ENCODE results near the gene ZBED5. TPM values are rescaled to one million over a fixed set of nuclear protein-coding genes. Genes with fewer than 3 reads are reported as not detected.

The ZBED5 gene
- total RNA-seq, 2 experiments from 2014 or later: 71.1 to 72.0 TPM

GRCh38 chr11:10875430-10876021 is 17.7 kb upstream of the ZBED5 start:
- Mint-ChIP-seq H3K36me3 (ENCODE audit: low read depth) (peaks cover 71% of the 10 kb centered on the region), H3K9me3 (no peaks in the 10 kb centered on the region), H3K27me3 (no peaks in the 10 kb centered on the region), H3K4me3 (no peak overlapping the region), H3K4me1 (ENCODE audit: low read depth) (peaks cover 10% of the 10 kb centered on the region), H3K27ac (no peak overlapping the region)
- H3K27ac ChIP-seq (ENCODE audit: low read depth in 1 of 2, low read length in 2 of 2): no peak overlapping the region
- no peak for TF ChIP-seq CTCF (IDR thresholded peaks at IDR 0.05)
- ChIA-PET POLR2A (interaction anchor here (0.9 kb wide), 1 partner anchor 18 kb away, joined by 3 read pairs; the partner anchor contains the start of gene ZBED5), CTCF (no interaction called here)
- intact Hi-C loops (cut with DNase I, micrococcal nuclease): no loop called here
- H3K4me1 ChIP-seq (ENCODE audit: insufficient read depth, low read length): peaks cover 7% of the 10 kb centered on the region
- no peaks in the 10 kb centered on the region for H3K27me3 ChIP-seq (ENCODE audit: control insufficient read depth in 1 of 2, insufficient read depth in 2 of 2, low read length in 2 of 2)
- DNase-seq (no peak), ATAC-seq (ENCODE audit: poor library complexity) (no peak)
- peaks cover 14 to 21% of the 10 kb centered on the region in 2 experiments for H3K9me3 ChIP-seq (ENCODE audit: control insufficient read depth in 1 of 2, insufficient read depth in 1 of 2, low read length in 2 of 2)
- no peak overlapping the region for H3K4me3 ChIP-seq (ENCODE audit: low read length)
- H3K36me3 ChIP-seq (ENCODE audit: insufficient read depth, low read length): no peaks in the 10 kb centered on the region

GRCh38 chr11:10872097-10872496 is 14.2 kb upstream of the ZBED5 start:
- no peak for TF ChIP-seq CTCF (IDR thresholded peaks at IDR 0.05)
- Histone ChIP-seq H3K27me3 (ENCODE audit: control insufficient read depth in 1 of 2, insufficient read depth in 2 of 2, low read length in 2 of 2) (no peaks in the 10 kb centered on the region), H3K27ac (ENCODE audit: low read depth in 1 of 2, low read length in 2 of 2) (no peak overlapping the region), H3K36me3 (ENCODE audit: insufficient read depth, low read length) (no peaks in the 10 kb centered on the region), H3K4me3 (ENCODE audit: low read length) (no peak overlapping the region), H3K9me3 (ENCODE audit: control insufficient read depth in 1 of 2, insufficient read depth in 1 of 2, low read length in 2 of 2) (peaks cover 14 to 21% of the 10 kb centered on the region in 2 experiments), H3K4me1 (ENCODE audit: insufficient read depth, low read length) (no peaks in the 10 kb centered on the region)
- Mint-ChIP-seq H3K36me3 (ENCODE audit: low read depth) (peaks cover 65% of the 10 kb centered on the region), H3K27me3 (no peaks in the 10 kb centered on the region), H3K4me1 (ENCODE audit: low read depth) (peaks cover under 1% of the 10 kb centered on the region), H3K27ac (no peak overlapping the region), H3K4me3 (no peak overlapping the region), H3K9me3 (no peaks in the 10 kb centered on the region)
- ChIA-PET CTCF (no interaction called here), POLR2A (interaction anchor here (1.8 kb wide), 1 partner anchor 63 kb away, joined by 5 read pairs; the partner anchor contains the start of gene EIF4G2)
- DNase-seq: no peak
- intact Hi-C loops (cut with DNase I, micrococcal nuclease): no loop called here
- no peak for ATAC-seq (ENCODE audit: poor library complexity)

GRCh38 chr11:10868352-10868751 is 10.5 kb upstream of the ZBED5 start:
- ATAC-seq (ENCODE audit: poor library complexity) (no peak), DNase-seq (no peak)
- ChIA-PET POLR2A (interaction anchor here (1.1 kb wide), 1 partner anchor 59 kb away, joined by 5 read pairs; the partner anchor contains the start of gene EIF4G2), CTCF (no interaction called here)
- Histone ChIP-seq H3K27ac (ENCODE audit: low read depth in 1 of 2, low read length in 2 of 2) (no peak overlapping the region), H3K4me3 (ENCODE audit: low read length) (no peak overlapping the region), H3K4me1 (ENCODE audit: insufficient read depth, low read length) (no peaks in the 10 kb centered on the region), H3K27me3 (ENCODE audit: control insufficient read depth in 1 of 2, insufficient read depth in 2 of 2, low read length in 2 of 2) (no peaks in the 10 kb centered on the region), H3K36me3 (ENCODE audit: insufficient read depth, low read length) (no peaks in the 10 kb centered on the region), H3K9me3 (ENCODE audit: control insufficient read depth in 1 of 2, insufficient read depth in 1 of 2, low read length in 2 of 2) (peaks cover 13 to 18% of the 10 kb centered on the region in 2 experiments)
- intact Hi-C loops (cut with DNase I, micrococcal nuclease): loop anchor here in 1 of 2 experiments (10.0 kb wide), 1 partner anchor 574 kb away; the partner anchor contains the start of gene SBF2
- H3K4me3 Mint-ChIP-seq: no peak overlapping the region
- peaks cover 7% of the 10 kb centered on the region for H3K4me1 Mint-ChIP-seq (ENCODE audit: low read depth)
- H3K9me3 Mint-ChIP-seq: no peaks in the 10 kb centered on the region
- H3K27me3 Mint-ChIP-seq: no peaks in the 10 kb centered on the region
- TF ChIP-seq CTCF (IDR thresholded peaks at IDR 0.05): no peak
- H3K27ac Mint-ChIP-seq: no peak overlapping the region
- H3K36me3 Mint-ChIP-seq (ENCODE audit: low read depth): peaks cover 30% of the 10 kb centered on the region

Measured in CD4-positive, alpha-beta T cell (primary cell).